ENCODE results near the gene CREB3L2. TPM values are rescaled to one million over a fixed set of nuclear protein-coding genes. Genes with fewer than 3 reads are reported as not detected.

Gene CREB3L2
- total and polyA plus RNA-seq, 2 donors (not counting 1 experiment from before 2014, with no cell fraction given): 13.8 to 25.1 TPM

GRCh38 chr7:137825489-137825888 lies 176.4 kb downstream of the CREB3L2 start:
- Histone ChIP-seq H3K4me3 (ENCODE audit: control extremely low read depth in 1 of 5, extremely low read depth in 1 of 5, insufficient read depth in 1 of 5, low read depth in 2 of 5, low read length in 4 of 5) (no peak overlapping the region), H3K4me1 (ENCODE audit: control insufficient read depth in 2 of 2, insufficient read depth in 2 of 2, low read length in 2 of 2) (no peaks in the 10 kb centered on the region), H3K27me3 (replicated peaks in 1 of 4; ENCODE audit: control extremely low read depth in 1 of 4, control insufficient read depth in 3 of 4, insufficient read depth in 4 of 4, low read length in 3 of 4) (peaks cover 0 to 5% (median 0%) of the 10 kb centered on the region in 4 experiments), H3K36me3 (replicated peaks in 1 of 2; ENCODE audit: control extremely low read depth in 1 of 2, control insufficient read depth in 1 of 2, extremely low read depth in 1 of 2, insufficient read depth in 2 of 2, low read length in 1 of 2) (no peaks in the 10 kb centered on the region), H3K27ac (ENCODE audit: low read length in 2 of 2) (no peak overlapping the region), H3K9ac (ENCODE audit: low read length) (no peak overlapping the region), H3K79me2 (ENCODE audit: control insufficient read depth, insufficient read depth, low read length) (no peaks in the 10 kb centered on the region), H3K9me3 (ENCODE audit: control extremely low read depth in 1 of 3, control insufficient read depth in 2 of 3, insufficient read depth in 1 of 3, low read length in 2 of 3) (no peaks in the 10 kb centered on the region), H4K20me1 (ENCODE audit: control insufficient read depth, insufficient read depth, low read length, poor library complexity, severe bottlenecking) (no peaks in the 10 kb centered on the region), H3K4me2 (replicated peaks; ENCODE audit: low read depth, low read length, poor library complexity, severe bottlenecking) (no peak overlapping the region), H2AFZ (ENCODE audit: insufficient read depth, low read depth, low read length, poor library complexity, severe bottlenecking) (no peak overlapping the region)
- Mint-ChIP-seq H3K9me3 (ENCODE audit: insufficient read depth) (peaks cover 3% of the 10 kb centered on the region), H3K27ac (no peak overlapping the region), H3K4me3 (no peak overlapping the region), H3K4me1 (no peaks in the 10 kb centered on the region), H3K27me3 (peaks cover 19% of the 10 kb centered on the region)
- no peak for TF ChIP-seq EZH2 (IDR thresholded peaks at IDR 0.05; ENCODE audit: borderline replicate concordance, insufficient read depth, low read depth, low read length, poor library complexity, severe bottlenecking)
- TF ChIP-seq, protein P1, sequence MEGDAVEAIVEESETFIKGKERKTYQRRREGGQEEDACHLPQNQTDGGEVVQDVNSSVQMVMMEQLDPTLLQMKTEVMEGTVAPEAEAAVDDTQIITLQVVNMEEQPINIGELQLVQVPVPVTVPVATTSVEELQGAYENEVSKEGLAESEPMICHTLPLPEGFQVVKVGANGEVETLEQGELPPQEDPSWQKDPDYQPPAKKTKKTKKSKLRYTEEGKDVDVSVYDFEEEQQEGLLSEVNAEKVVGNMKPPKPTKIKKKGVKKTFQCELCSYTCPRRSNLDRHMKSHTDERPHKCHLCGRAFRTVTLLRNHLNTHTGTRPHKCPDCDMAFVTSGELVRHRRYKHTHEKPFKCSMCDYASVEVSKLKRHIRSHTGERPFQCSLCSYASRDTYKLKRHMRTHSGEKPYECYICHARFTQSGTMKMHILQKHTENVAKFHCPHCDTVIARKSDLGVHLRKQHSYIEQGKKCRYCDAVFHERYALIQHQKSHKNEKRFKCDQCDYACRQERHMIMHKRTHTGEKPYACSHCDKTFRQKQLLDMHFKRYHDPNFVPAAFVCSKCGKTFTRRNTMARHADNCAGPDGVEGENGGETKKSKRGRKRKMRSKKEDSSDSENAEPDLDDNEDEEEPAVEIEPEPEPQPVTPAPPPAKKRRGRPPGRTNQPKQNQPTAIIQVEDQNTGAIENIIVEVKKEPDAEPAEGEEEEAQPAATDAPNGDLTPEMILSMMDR (IDR thresholded peaks at IDR 0.05): no peak
- no peak for DNase-seq
- WGBS (ENCODE audit: insufficient coverage): 58% methylated on average over 2 of the region's 3 CpGs
- POLR2A ChIA-PET: no interaction called here
- CTCF ChIA-PET: no interaction called here
- intact Hi-C loops (cut with micrococcal nuclease): no loop called here
- no peak for ATAC-seq (ENCODE audit: low read depth)

Other genes with a start within 250 kb of the CREB3L2 start
- not detected in 2 replicates for gene DGKI, start 155.1 kb downstream of the CREB3L2 start, total RNA-seq
- not detected in 2 replicates for gene DGKI, start 155.1 kb downstream of the CREB3L2 start, polyA plus RNA-seq
- not detected in 2 replicates for gene AKR1D1, start 74.4 kb upstream of the CREB3L2 start, total RNA-seq
- not detected in 2 replicates for gene AKR1D1, start 74.4 kb upstream of the CREB3L2 start, polyA plus RNA-seq

All from B cell (primary cell).